Activated CD8-positive, alpha-beta memory T cell treated with anti-CD3 and anti-CD28 coated beads for 4 hours (primary cell): ENCODE results near the gene SVIL.
"Not testable (repeated sequence)": the region's sequence is repeated elsewhere in the genome, so short reads cannot be mapped to it uniquely, and the experiment has no call there.

Experiments
- DNase-seq, 2 donors: peaks; one replicate each; pipeline ENCODE4 v3.0.0-alpha.2; 2020; ENCODE audit warnings: low read depth in 2 of 2

The SVIL gene

GRCh38 chr10:29487032-29487883, 147.5 kb downstream of the SVIL start:
- not testable (repeated sequence) for DNase-seq

- no peak for DNase-seq
Measured at GRCh38 chr10:29486433-29486832, 148.3 kb downstream of the SVIL start.

GRCh38 chr10:29484677-29485076, 150.1 kb downstream of the SVIL start:
- DNase-seq = not testable (repeated sequence)

GRCh38 chr10:29482591-29483431, 152.0 kb downstream of the SVIL start:
- no peak for DNase-seq

GRCh38 chr10:29481906-29482440, 152.8 kb downstream of the SVIL start:
- DNase-seq = no peak

GRCh38 chr10:29479981-29480954, 154.5 kb downstream of the SVIL start:
- no peak for DNase-seq

- no peak for DNase-seq
Measured at GRCh38 chr10:29479081-29479925, 155.5 kb downstream of the SVIL start.

GRCh38 chr10:29473406-29474100, 161.2 kb downstream of the SVIL start:
- DNase-seq = no peak

- no peak for DNase-seq
Measured at GRCh38 chr10:29473087-29473356, 161.7 kb downstream of the SVIL start.

- DNase-seq = no peak
Measured at GRCh38 chr10:29472301-29473086, 162.3 kb downstream of the SVIL start.

- no peak for DNase-seq
Measured at GRCh38 chr10:29471544-29471859, 163.3 kb downstream of the SVIL start.

- no peak for DNase-seq
Measured at GRCh38 chr10:29470843-29471543, 163.8 kb downstream of the SVIL start.

GRCh38 chr10:29470355-29470705, 164.4 kb downstream of the SVIL start:
- no peak for DNase-seq

GRCh38 chr10:29469481-29470354, 165.1 kb downstream of the SVIL start:
- no peak for DNase-seq

GRCh38 chr10:29465384-29465783, 169.4 kb downstream of the SVIL start:
- DNase-seq = no peak

GRCh38 chr10:29464671-29465171, 170.1 kb downstream of the SVIL start:
- DNase-seq = not testable (repeated sequence)

- no peak for DNase-seq
Measured at GRCh38 chr10:29461042-29461441, 173.7 kb downstream of the SVIL start.

GRCh38 chr10:29458190-29458589, 176.6 kb downstream of the SVIL start:
- not testable (repeated sequence) for DNase-seq
